Measurements from ENCODE around the gene TEN1.

Gene TEN1

DNA sequence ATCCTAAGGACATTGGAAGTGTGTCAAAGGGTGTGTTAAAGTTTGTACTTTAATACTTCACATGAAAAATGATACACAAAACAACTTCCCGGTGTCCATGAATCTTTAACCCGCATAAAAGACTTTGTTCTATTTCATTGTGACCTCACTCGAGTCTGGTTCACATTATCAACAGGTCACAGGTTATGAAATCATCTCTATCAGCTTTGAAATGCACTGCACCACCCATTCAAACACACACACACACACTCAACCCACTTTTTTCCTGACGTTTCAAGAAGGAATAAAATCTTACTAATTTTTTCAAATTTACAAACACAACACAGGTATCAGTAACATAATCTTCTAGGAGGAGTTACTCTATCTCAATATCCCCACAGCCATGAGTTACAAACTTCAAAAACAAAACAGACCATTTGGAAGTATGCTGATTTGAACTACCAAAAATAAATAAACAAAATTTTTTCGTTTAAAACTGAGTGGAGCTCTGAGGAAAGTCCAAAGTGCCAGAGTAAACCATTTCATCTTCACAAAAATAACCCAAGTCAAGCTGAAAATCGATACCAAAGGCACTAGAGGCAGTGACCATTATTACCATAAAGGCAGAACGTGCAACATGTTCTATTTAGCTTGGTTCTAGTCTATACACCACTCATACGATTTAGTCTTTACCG is 2.7 kb upstream of the TEN1 start:
- Histone ChIP-seq H2AFZ (ENCODE audit: low read depth, low read length) (no peak overlapping the region), H3K4me2 (ENCODE audit: low read length) (no peak overlapping the region), H3K9ac (ENCODE audit: low read length) (no peak overlapping the region), H3K4me1 (ENCODE audit: low read length) (peaks cover 10% of the 10 kb centered on the region), H3K9me3 (ENCODE audit: insufficient read depth, low read length) (no peaks in the 10 kb centered on the region), H3K36me3 (replicated peaks; ENCODE audit: low read depth, low read length) (no peaks in the 10 kb centered on the region), H3K27ac (ENCODE audit: low read length) (no peak overlapping the region), H3K27me3 (ENCODE audit: low read depth, low read length) (no peaks in the 10 kb centered on the region), H3K4me3 (ENCODE audit: low read length) (no peak overlapping the region), H3K79me2 (ENCODE audit: low read length) (peaks cover 9% of the 10 kb centered on the region), H4K20me1 (ENCODE audit: insufficient read depth, low read length) (no peaks in the 10 kb centered on the region)
- TF ChIP-seq, protein P1, sequence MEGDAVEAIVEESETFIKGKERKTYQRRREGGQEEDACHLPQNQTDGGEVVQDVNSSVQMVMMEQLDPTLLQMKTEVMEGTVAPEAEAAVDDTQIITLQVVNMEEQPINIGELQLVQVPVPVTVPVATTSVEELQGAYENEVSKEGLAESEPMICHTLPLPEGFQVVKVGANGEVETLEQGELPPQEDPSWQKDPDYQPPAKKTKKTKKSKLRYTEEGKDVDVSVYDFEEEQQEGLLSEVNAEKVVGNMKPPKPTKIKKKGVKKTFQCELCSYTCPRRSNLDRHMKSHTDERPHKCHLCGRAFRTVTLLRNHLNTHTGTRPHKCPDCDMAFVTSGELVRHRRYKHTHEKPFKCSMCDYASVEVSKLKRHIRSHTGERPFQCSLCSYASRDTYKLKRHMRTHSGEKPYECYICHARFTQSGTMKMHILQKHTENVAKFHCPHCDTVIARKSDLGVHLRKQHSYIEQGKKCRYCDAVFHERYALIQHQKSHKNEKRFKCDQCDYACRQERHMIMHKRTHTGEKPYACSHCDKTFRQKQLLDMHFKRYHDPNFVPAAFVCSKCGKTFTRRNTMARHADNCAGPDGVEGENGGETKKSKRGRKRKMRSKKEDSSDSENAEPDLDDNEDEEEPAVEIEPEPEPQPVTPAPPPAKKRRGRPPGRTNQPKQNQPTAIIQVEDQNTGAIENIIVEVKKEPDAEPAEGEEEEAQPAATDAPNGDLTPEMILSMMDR (IDR thresholded peaks at IDR 0.05; ENCODE audit: low read depth, low read length), result no peak
- TF ChIP-seq EZH2phosphoT487 (IDR thresholded peaks at IDR 0.05; ENCODE audit: low read depth), result no peak

DNA sequence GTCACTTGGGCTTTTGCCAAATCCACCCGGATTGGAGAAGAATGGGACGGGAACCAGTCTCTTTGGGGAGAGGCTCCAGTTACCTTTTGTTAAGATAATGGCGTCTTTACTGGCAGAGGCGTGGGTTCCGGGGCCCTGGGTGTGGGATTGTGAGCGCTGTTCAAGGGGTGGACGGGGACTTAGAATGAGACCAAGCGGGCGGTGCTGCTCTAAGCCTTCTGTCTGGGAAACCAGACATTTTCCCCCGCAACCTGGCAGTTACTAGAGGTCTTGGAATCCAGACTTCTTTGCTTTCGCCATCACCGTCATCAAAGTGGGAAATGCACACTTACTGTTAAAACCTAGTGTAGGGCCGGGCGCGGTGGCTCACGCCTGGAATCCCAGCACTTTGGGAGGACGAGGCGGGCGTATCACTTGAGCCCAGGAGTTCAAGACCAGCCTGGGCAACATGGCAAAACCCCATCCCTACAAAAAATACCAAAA is 706 bp downstream of the TEN1 start:
- H3K9me3 ChIP-seq (ENCODE audit: insufficient read depth, low read length), result no peaks in the 10 kb centered on the region
- no peaks in the 10 kb centered on the region for H3K27me3 ChIP-seq (ENCODE audit: low read depth, low read length)
- no peaks in the 10 kb centered on the region for H3K36me3 ChIP-seq (replicated peaks; ENCODE audit: low read depth, low read length)
- H3K4me3 ChIP-seq (ENCODE audit: low read length), result peak overlapping the region; percentile 86
- no peaks in the 10 kb centered on the region for H4K20me1 ChIP-seq (ENCODE audit: insufficient read depth, low read length)
- peaks cover 15% of the 10 kb centered on the region for H3K4me1 ChIP-seq (ENCODE audit: low read length)
- peaks cover 9% of the 10 kb centered on the region for H3K79me2 ChIP-seq (ENCODE audit: low read length)
- H3K4me2 ChIP-seq (ENCODE audit: low read length), result peak overlapping the region; percentile 71
- peak overlapping the region; percentile 76 for H3K27ac ChIP-seq (ENCODE audit: low read length)
- TF ChIP-seq, protein P1 (IDR thresholded peaks at IDR 0.05; ENCODE audit: low read depth, low read length), result no peak
- TF ChIP-seq EZH2phosphoT487 (IDR thresholded peaks at IDR 0.05; ENCODE audit: low read depth), result no peak
- H3K9ac ChIP-seq (ENCODE audit: low read length), result peak overlapping the region; percentile 93
- H2AFZ ChIP-seq (ENCODE audit: low read depth, low read length), result peak overlapping the region; percentile 39; the same call in 1 of the 2 replicates

GRCh38 chr17:75980188-75981018 is 1.4 kb downstream of the TEN1 start:
- H2AFZ ChIP-seq (ENCODE audit: low read depth, low read length), result no peak overlapping the region
- no peaks in the 10 kb centered on the region for H3K9me3 ChIP-seq (ENCODE audit: insufficient read depth, low read length)
- no peaks in the 10 kb centered on the region for H4K20me1 ChIP-seq (ENCODE audit: insufficient read depth, low read length)
- peak overlapping the region; percentile 86 for H3K4me3 ChIP-seq (ENCODE audit: low read length)
- peaks cover 15% of the 10 kb centered on the region for H3K4me1 ChIP-seq (ENCODE audit: low read length)
- TF ChIP-seq, protein P1 (IDR thresholded peaks at IDR 0.05; ENCODE audit: low read depth, low read length), result no peak
- no peak for TF ChIP-seq EZH2phosphoT487 (IDR thresholded peaks at IDR 0.05; ENCODE audit: low read depth)
- no peaks in the 10 kb centered on the region for H3K27me3 ChIP-seq (ENCODE audit: low read depth, low read length)
- H3K79me2 ChIP-seq (ENCODE audit: low read length), result peaks cover 9% of the 10 kb centered on the region
- H3K36me3 ChIP-seq (replicated peaks; ENCODE audit: low read depth, low read length), result no peaks in the 10 kb centered on the region
- peak overlapping the region; percentile 71 for H3K4me2 ChIP-seq (ENCODE audit: low read length)
- peak overlapping the region; percentile 76 for H3K27ac ChIP-seq (ENCODE audit: low read length)
- H3K9ac ChIP-seq (ENCODE audit: low read length), result peak overlapping the region; percentile 93

GRCh38 chr17:75981019-75981615 is 2.1 kb downstream of the TEN1 start:
- Histone ChIP-seq H3K27me3 (ENCODE audit: low read depth, low read length) (no peaks in the 10 kb centered on the region), H3K36me3 (replicated peaks; ENCODE audit: low read depth, low read length) (no peaks in the 10 kb centered on the region), H3K27ac (ENCODE audit: low read length) (no peak overlapping the region), H3K4me3 (ENCODE audit: low read length) (no peak overlapping the region), H3K79me2 (ENCODE audit: low read length) (peaks cover 9% of the 10 kb centered on the region), H3K9ac (ENCODE audit: low read length) (no peak overlapping the region), H3K9me3 (ENCODE audit: insufficient read depth, low read length) (no peaks in the 10 kb centered on the region), H4K20me1 (ENCODE audit: insufficient read depth, low read length) (no peaks in the 10 kb centered on the region), H3K4me1 (ENCODE audit: low read length) (peaks cover 15% of the 10 kb centered on the region), H3K4me2 (ENCODE audit: low read length) (0 out of 2 replicates have a peak overlapping the region, but pooled peaks have one; percentile 71), H2AFZ (ENCODE audit: low read depth, low read length) (no peak overlapping the region)
- no peak for TF ChIP-seq EZH2phosphoT487 (IDR thresholded peaks at IDR 0.05; ENCODE audit: low read depth)
- TF ChIP-seq, protein P1 (IDR thresholded peaks at IDR 0.05; ENCODE audit: low read depth, low read length), result no peak
